ENCODE results near the gene PPP4R4. TPM values are rescaled to one million over a fixed set of nuclear protein-coding genes. Genes with fewer than 3 reads are reported as not detected.

The PPP4R4 gene
- total RNA-seq, 2 donors from 2014 or later, result 0.22 to 0.75 TPM

- Histone ChIP-seq H3K9me3 (peaks cover 0 to 20% of the 10 kb centered on the region in 2 donors), H3K4me3 (no peak overlapping the region), H3K36me3 (no peaks in the 10 kb centered on the region), H3K27me3 (no peaks in the 10 kb centered on the region), H3K4me1 (no peaks in the 10 kb centered on the region), H3K27ac (no peak overlapping the region)
- TF ChIP-seq CTCF (IDR thresholded peaks at IDR 0.05), result no peak
- no peak for DNase-seq (ENCODE audit: low spot score)
Measured at GRCh38 chr14:94192536-94192935, 18.4 kb downstream of the PPP4R4 start.

- DNase-seq (ENCODE audit: low spot score), result no peak
- no peak for TF ChIP-seq CTCF (IDR thresholded peaks at IDR 0.05)
- H3K4me1 ChIP-seq, result no peaks in the 10 kb centered on the region
- no peaks in the 10 kb centered on the region for H3K27me3 ChIP-seq
- H3K9me3 ChIP-seq, result peaks cover 0 to 20% of the 10 kb centered on the region in 2 donors
- no peak overlapping the region for H3K27ac ChIP-seq
- no peak overlapping the region for H3K4me3 ChIP-seq
- H3K36me3 ChIP-seq, result no peaks in the 10 kb centered on the region
Measured at GRCh38 chr14:94193776-94194175, 19.7 kb downstream of the PPP4R4 start.

- no peak for TF ChIP-seq CTCF (IDR thresholded peaks at IDR 0.05)
- H3K36me3 ChIP-seq, result no peaks in the 10 kb centered on the region
- no peak overlapping the region for H3K4me3 ChIP-seq
- H3K4me1 ChIP-seq, result no peaks in the 10 kb centered on the region
- H3K27me3 ChIP-seq, result no peaks in the 10 kb centered on the region
- no peak for DNase-seq (ENCODE audit: low spot score)
- no peak overlapping the region for H3K27ac ChIP-seq
- peaks cover 0 to 20% of the 10 kb centered on the region in 2 donors for H3K9me3 ChIP-seq
Measured at GRCh38 chr14:94196057-94196456, 21.9 kb downstream of the PPP4R4 start.

GRCh38 chr14:94203473-94204210, 29.5 kb downstream of the PPP4R4 start:
- Histone ChIP-seq H3K36me3 (no peaks in the 10 kb centered on the region), H3K27me3 (no peaks in the 10 kb centered on the region), H3K27ac (no peak overlapping the region), H3K9me3 (no peaks in the 10 kb centered on the region), H3K4me3 (no peak overlapping the region), H3K4me1 (no peaks in the 10 kb centered on the region)
- TF ChIP-seq CTCF (IDR thresholded peaks at IDR 0.05), result no peak
- DNase-seq (ENCODE audit: low spot score), result no peak

- Histone ChIP-seq H3K27me3 (no peaks in the 10 kb centered on the region), H3K4me3 (no peak overlapping the region), H3K4me1 (no peaks in the 10 kb centered on the region), H3K9me3 (peaks cover 0 to 11% of the 10 kb centered on the region in 2 donors), H3K27ac (no peak overlapping the region), H3K36me3 (no peaks in the 10 kb centered on the region)
- no peak for DNase-seq (ENCODE audit: low spot score)
- no peak for TF ChIP-seq CTCF (IDR thresholded peaks at IDR 0.05)
Measured at GRCh38 chr14:94213021-94213420, 38.9 kb downstream of the PPP4R4 start.

GRCh38 chr14:94213741-94214140, 39.6 kb downstream of the PPP4R4 start:
- no peaks in the 10 kb centered on the region for H3K4me1 ChIP-seq
- no peak overlapping the region for H3K27ac ChIP-seq
- no peak for DNase-seq (ENCODE audit: low spot score)
- H3K9me3 ChIP-seq, result peaks cover 0 to 11% of the 10 kb centered on the region in 2 donors
- no peak for TF ChIP-seq CTCF (IDR thresholded peaks at IDR 0.05)
- H3K27me3 ChIP-seq, result no peaks in the 10 kb centered on the region
- H3K4me3 ChIP-seq, result no peak overlapping the region
- H3K36me3 ChIP-seq, result no peaks in the 10 kb centered on the region
